Neural cell (in vitro differentiated cells): ENCODE results near the gene ZBTB17. TPM values are rescaled to one million over a fixed set of nuclear protein-coding genes. Genes with fewer than 3 reads are reported as not detected.

ENCODE experiments used
- H2AFZ ChIP-seq: fragments of 200-600, 300-800 bp; sonication (generic), shearing (Covaris generic); 2 replicates; pipeline ENCODE4 v1.6.0; 2014; ENCODE audit warnings: low read depth, mild to moderate bottlenecking, antibody characterized with exemption, low read length, moderate library complexity
- H3F3A ChIP-seq: fragments of 200-600 bp; shearing (Covaris generic); 2 replicates; pipeline ENCODE4 v1.6.1; 2016; ENCODE audit warnings: mild to moderate bottlenecking, moderate library complexity, mixed read lengths, antibody characterized with exemption, low read length; ENCODE audit not compliant: insufficient read depth, poor library complexity, severe bottlenecking
- H3K27ac ChIP-seq: fragments of 200-600, 300-800 bp; sonication (generic), shearing (Covaris generic); 2 replicates; pipeline ENCODE4 v1.5.1; 2014; ENCODE audit warnings: mild to moderate bottlenecking, low read length, moderate library complexity
- H3K27me3 ChIP-seq: fragments of 300-800, 200-600 bp; sonication (generic), shearing (Covaris generic); 2 replicates; pipeline ENCODE4 v1.6.0; 2014; ENCODE audit warnings: mild to moderate bottlenecking, low read depth, low read length, moderate library complexity; ENCODE audit not compliant: insufficient read depth
- H3K36me3 ChIP-seq: fragments of 300-800, 200-600 bp; sonication (generic), shearing (Covaris generic); 2 replicates; pipeline ENCODE4 v1.5.1; 2014; ENCODE audit warnings: mild to moderate bottlenecking, antibody characterized with exemption, low read length, moderate library complexity; ENCODE audit not compliant: insufficient read depth
- H3K4me2 ChIP-seq: fragments of 300-800, 200-600 bp; sonication (generic), shearing (Covaris generic); 2 replicates; pipeline ENCODE4 v1.6.0; 2014; ENCODE audit warnings: mild to moderate bottlenecking, low read length
- H3K4me3 ChIP-seq: fragments of 300-800, 200-600 bp; sonication (generic), shearing (Covaris generic); 2 replicates; pipeline ENCODE4 v1.5.1; 2014; ENCODE audit warnings: mild to moderate bottlenecking, low read length, moderate library complexity
- H3K79me2 ChIP-seq: fragments of 200-600 bp; shearing (Covaris generic); replicated peaks from 2 replicates; pipeline ENCODE4 v1.6.0; 2014; ENCODE audit warnings: mild to moderate bottlenecking, low read length, moderate library complexity; ENCODE audit not compliant: insufficient read depth
- H3K9ac ChIP-seq: fragments of 300-800, 200-600 bp; sonication (generic), shearing (Covaris generic); 2 replicates; pipeline ENCODE4 v1.6.1; 2016; ENCODE audit warnings: mild to moderate bottlenecking, low read length, mixed read lengths
- H3K9me2 ChIP-seq: fragments of 200-600 bp; shearing (Covaris generic); 2 replicates; pipeline ENCODE4 v1.6.1; 2016; ENCODE audit warnings: mild to moderate bottlenecking, low read length, mixed read lengths; ENCODE audit not compliant: insufficient read depth
- H3K9me3 ChIP-seq: fragments of 200-600, 300-800 bp; sonication (generic), shearing (Covaris generic); 2 replicates; pipeline ENCODE4 v1.6.1; 2016; ENCODE audit warnings: mild to moderate bottlenecking, mixed run types, low read length, moderate library complexity, mixed read lengths
- H4K20me1 ChIP-seq: fragments of 200-600 bp; shearing (Covaris generic); 2 replicates; pipeline ENCODE4 v1.6.1; 2016; ENCODE audit warnings: mild to moderate bottlenecking, mixed run types; ENCODE audit not compliant: insufficient read depth
- EP300 ChIP-seq: fragments of 450-650 bp; conservative IDR thresholded peaks from 2 replicates; pipeline ENCODE4 v1.6.1; 2014; ENCODE audit warnings: antibody characterized with exemption, mild to moderate bottlenecking, moderate library complexity; ENCODE audit not compliant: poor library complexity, severe bottlenecking
- EZH2 ChIP-seq: fragments of 200-600, 300-800 bp; shearing (Covaris generic), sonication (generic); IDR thresholded peaks from 2 replicates; pipeline ENCODE4 v1.6.1; 2014; ENCODE audit warnings: antibody characterized with exemption, low read length, borderline replicate concordance, mild to moderate bottlenecking; ENCODE audit not compliant: insufficient read depth, poor library complexity, severe bottlenecking
- MXI1 ChIP-seq: fragments of 450-650 bp; conservative IDR thresholded peaks from 2 replicates; pipeline ENCODE4 v1.6.1; 2014; ENCODE audit warnings: antibody characterized with exemption, mild to moderate bottlenecking; ENCODE audit not compliant: poor library complexity, severe bottlenecking
- POLR2AphosphoS5 ChIP-seq: IDR thresholded peaks from 2 replicates; pipeline ENCODE4 v1.6.1; 2012
- RAD21 ChIP-seq: fragments of 450-650 bp; conservative IDR thresholded peaks from 2 replicates; pipeline ENCODE4 v1.6.1; 2014; ENCODE audit warnings: antibody characterized with exemption, mild to moderate bottlenecking, moderate library complexity
- SMC3 ChIP-seq: fragments of 450-650 bp; conservative IDR thresholded peaks from 2 replicates; pipeline ENCODE4 v1.6.1; 2014; ENCODE audit warnings: antibody characterized with exemption, mild to moderate bottlenecking, moderate library complexity; ENCODE audit not compliant: poor library complexity
- TAF1 ChIP-seq: IDR thresholded peaks from 2 replicates; pipeline ENCODE4 v1.6.1; 2012; ENCODE audit warnings: low read depth
- polyA plus RNA-seq: library from polyadenylated mRNA; depleted of rRNA; stranded (reverse); fragments of >200 nt; gene quantifications from 2 replicates; pipeline ENCODE4 v1.2.3, GENCODE V29; 2014
- TF ChIP-seq, protein P1 (sequence below): fragments of 450-650 bp; IDR thresholded peaks from 2 replicates; pipeline ENCODE4 v1.5.1; 2014; ENCODE audit warnings: antibody characterized with exemption, mild to moderate bottlenecking, moderate library complexity; ENCODE audit not compliant: poor library complexity, severe bottlenecking
- TF ChIP-seq, protein P2 (sequence below): IDR thresholded peaks from 2 replicates; pipeline ENCODE4 v1.6.1; 2012; ENCODE audit warnings: borderline replicate concordance

The ZBTB17 gene
- polyA plus RNA-seq, 1 donor from 2014 or later, result 114 TPM

DNA sequence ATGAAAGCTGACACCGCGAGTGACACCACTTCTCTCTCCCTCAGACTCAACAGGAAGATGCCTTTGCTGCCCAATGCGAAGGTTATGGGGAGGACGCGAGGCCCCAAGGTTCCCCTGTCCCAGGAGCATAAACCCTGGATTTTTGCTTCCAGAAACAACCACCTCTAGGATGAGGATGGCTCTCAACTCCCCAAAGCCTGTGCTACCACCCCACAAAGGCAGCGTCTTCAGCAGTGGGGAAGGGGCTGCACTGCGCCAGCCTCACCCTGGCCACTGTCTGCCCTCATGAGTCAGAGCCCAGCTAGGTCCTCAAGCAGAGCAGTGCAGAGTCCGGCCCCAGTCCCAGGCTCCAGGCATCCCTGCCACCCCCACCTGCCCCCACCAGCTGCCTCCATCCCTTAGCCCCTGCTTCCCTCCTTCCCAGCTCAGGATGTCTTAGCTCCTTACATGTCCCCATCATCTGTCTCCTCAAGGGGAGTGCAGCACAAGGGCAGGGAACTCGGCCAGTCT lies 21.2 kb upstream of the ZBTB17 start:
- Histone ChIP-seq H3K36me3 (no peaks in the 10 kb centered on the region), H3K27ac (no peak overlapping the region), H3K9me3 (no peaks in the 10 kb centered on the region), H2AFZ (no peak overlapping the region), H3K79me2 (no peaks in the 10 kb centered on the region), H3K4me2 (no peak overlapping the region), H3K4me3 (no peak overlapping the region), H3K27me3 (no peaks in the 10 kb centered on the region), H3F3A (no peaks in the 10 kb centered on the region), H3K9ac (no peak overlapping the region), H3K9me2 (no peaks in the 10 kb centered on the region), H4K20me1 (no peaks in the 10 kb centered on the region)
- no peak for TF ChIP-seq POLR2AphosphoS5
- TF ChIP-seq EZH2, result no peak
- TF ChIP-seq, protein P1, sequence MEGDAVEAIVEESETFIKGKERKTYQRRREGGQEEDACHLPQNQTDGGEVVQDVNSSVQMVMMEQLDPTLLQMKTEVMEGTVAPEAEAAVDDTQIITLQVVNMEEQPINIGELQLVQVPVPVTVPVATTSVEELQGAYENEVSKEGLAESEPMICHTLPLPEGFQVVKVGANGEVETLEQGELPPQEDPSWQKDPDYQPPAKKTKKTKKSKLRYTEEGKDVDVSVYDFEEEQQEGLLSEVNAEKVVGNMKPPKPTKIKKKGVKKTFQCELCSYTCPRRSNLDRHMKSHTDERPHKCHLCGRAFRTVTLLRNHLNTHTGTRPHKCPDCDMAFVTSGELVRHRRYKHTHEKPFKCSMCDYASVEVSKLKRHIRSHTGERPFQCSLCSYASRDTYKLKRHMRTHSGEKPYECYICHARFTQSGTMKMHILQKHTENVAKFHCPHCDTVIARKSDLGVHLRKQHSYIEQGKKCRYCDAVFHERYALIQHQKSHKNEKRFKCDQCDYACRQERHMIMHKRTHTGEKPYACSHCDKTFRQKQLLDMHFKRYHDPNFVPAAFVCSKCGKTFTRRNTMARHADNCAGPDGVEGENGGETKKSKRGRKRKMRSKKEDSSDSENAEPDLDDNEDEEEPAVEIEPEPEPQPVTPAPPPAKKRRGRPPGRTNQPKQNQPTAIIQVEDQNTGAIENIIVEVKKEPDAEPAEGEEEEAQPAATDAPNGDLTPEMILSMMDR, result no peak
- no peak for TF ChIP-seq SMC3
- TF ChIP-seq RAD21, result no peak
- TF ChIP-seq EP300, result no peak
- TF ChIP-seq TAF1, result no peak
- TF ChIP-seq MXI1, result no peak
- TF ChIP-seq, protein P2, sequence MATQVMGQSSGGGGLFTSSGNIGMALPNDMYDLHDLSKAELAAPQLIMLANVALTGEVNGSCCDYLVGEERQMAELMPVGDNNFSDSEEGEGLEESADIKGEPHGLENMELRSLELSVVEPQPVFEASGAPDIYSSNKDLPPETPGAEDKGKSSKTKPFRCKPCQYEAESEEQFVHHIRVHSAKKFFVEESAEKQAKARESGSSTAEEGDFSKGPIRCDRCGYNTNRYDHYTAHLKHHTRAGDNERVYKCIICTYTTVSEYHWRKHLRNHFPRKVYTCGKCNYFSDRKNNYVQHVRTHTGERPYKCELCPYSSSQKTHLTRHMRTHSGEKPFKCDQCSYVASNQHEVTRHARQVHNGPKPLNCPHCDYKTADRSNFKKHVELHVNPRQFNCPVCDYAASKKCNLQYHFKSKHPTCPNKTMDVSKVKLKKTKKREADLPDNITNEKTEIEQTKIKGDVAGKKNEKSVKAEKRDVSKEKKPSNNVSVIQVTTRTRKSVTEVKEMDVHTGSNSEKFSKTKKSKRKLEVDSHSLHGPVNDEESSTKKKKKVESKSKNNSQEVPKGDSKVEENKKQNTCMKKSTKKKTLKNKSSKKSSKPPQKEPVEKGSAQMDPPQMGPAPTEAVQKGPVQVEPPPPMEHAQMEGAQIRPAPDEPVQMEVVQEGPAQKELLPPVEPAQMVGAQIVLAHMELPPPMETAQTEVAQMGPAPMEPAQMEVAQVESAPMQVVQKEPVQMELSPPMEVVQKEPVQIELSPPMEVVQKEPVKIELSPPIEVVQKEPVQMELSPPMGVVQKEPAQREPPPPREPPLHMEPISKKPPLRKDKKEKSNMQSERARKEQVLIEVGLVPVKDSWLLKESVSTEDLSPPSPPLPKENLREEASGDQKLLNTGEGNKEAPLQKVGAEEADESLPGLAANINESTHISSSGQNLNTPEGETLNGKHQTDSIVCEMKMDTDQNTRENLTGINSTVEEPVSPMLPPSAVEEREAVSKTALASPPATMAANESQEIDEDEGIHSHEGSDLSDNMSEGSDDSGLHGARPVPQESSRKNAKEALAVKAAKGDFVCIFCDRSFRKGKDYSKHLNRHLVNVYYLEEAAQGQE, result no peak

DNA sequence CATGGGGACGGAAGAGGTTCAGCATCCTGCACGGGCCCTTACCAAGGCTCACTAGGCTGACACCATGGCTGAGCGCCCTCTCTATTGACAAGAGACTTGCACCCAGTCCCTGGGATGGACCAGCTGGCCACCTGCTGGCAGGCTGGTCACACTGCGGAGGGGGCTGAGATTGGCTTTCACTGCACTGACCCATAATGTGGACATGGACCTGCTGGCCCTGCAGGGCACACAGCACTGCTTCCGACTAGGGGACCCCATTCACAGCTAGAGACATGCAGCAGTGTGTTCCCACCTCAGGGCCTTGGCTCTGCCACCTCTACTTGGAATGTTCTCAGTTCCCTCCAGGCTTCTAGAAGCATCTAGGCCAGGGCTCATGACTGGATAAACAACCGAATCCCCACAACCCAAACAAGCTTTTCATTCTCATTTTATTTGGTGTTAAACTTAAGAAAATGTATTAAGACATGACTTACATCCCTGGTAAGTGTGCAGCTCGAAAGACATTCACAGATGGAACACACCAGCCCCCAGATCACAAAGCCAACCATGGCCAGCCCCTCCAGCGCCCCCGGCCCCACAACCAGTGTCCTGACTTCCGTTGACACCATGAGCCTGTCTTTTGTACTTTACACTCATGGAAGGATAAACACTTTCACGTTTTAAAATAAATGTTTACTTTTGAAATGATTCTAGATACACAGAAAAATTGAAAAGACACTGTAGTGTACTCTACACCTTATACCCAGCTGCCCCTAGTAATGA lies 18.9 kb upstream of the ZBTB17 start:
- no peaks in the 10 kb centered on the region for H3K27me3 ChIP-seq
- no peaks in the 10 kb centered on the region for H3K79me2 ChIP-seq
- no peaks in the 10 kb centered on the region for H3F3A ChIP-seq
- no peaks in the 10 kb centered on the region for H3K9me2 ChIP-seq
- TF ChIP-seq SMC3 (no peak), EP300 (no peak), MXI1 (no peak)
- TF ChIP-seq, protein P2, result no peak
- TF ChIP-seq, protein P1, result no peak
- H3K9ac ChIP-seq, result no peak overlapping the region
- H3K9me3 ChIP-seq, result no peaks in the 10 kb centered on the region
- no peaks in the 10 kb centered on the region for H3K36me3 ChIP-seq
- no peak overlapping the region for H2AFZ ChIP-seq
- no peaks in the 10 kb centered on the region for H4K20me1 ChIP-seq
- H3K4me2 ChIP-seq, result no peak overlapping the region
- no peak overlapping the region for H3K27ac ChIP-seq
- H3K4me3 ChIP-seq, result no peak overlapping the region
